ENCODE measurements around the gene SPAAR. TPM values are rescaled to one million over a fixed set of nuclear protein-coding genes. Genes with fewer than 3 reads are reported as not detected.

SPAAR gene
- total and polyA plus RNA-seq, 9 of the 15 experiments (the other 6 are each of a cell fraction or from before 2014, with no cell fraction given), result not detected

GRCh38 chr9:35945341-35946018 lies 36.2 kb downstream of the SPAAR start (continued):
- TF ChIP-seq, protein P1, sequence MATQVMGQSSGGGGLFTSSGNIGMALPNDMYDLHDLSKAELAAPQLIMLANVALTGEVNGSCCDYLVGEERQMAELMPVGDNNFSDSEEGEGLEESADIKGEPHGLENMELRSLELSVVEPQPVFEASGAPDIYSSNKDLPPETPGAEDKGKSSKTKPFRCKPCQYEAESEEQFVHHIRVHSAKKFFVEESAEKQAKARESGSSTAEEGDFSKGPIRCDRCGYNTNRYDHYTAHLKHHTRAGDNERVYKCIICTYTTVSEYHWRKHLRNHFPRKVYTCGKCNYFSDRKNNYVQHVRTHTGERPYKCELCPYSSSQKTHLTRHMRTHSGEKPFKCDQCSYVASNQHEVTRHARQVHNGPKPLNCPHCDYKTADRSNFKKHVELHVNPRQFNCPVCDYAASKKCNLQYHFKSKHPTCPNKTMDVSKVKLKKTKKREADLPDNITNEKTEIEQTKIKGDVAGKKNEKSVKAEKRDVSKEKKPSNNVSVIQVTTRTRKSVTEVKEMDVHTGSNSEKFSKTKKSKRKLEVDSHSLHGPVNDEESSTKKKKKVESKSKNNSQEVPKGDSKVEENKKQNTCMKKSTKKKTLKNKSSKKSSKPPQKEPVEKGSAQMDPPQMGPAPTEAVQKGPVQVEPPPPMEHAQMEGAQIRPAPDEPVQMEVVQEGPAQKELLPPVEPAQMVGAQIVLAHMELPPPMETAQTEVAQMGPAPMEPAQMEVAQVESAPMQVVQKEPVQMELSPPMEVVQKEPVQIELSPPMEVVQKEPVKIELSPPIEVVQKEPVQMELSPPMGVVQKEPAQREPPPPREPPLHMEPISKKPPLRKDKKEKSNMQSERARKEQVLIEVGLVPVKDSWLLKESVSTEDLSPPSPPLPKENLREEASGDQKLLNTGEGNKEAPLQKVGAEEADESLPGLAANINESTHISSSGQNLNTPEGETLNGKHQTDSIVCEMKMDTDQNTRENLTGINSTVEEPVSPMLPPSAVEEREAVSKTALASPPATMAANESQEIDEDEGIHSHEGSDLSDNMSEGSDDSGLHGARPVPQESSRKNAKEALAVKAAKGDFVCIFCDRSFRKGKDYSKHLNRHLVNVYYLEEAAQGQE (IDR thresholded peaks at IDR 0.05; ENCODE audit: borderline replicate concordance), result peak; percentile 77
- TF ChIP-seq, protein P1 (CRISPR knock-in tag; IDR thresholded peaks at IDR 0.05; ENCODE audit: low read depth), result no peak
- TF ChIP-seq, protein P2, sequence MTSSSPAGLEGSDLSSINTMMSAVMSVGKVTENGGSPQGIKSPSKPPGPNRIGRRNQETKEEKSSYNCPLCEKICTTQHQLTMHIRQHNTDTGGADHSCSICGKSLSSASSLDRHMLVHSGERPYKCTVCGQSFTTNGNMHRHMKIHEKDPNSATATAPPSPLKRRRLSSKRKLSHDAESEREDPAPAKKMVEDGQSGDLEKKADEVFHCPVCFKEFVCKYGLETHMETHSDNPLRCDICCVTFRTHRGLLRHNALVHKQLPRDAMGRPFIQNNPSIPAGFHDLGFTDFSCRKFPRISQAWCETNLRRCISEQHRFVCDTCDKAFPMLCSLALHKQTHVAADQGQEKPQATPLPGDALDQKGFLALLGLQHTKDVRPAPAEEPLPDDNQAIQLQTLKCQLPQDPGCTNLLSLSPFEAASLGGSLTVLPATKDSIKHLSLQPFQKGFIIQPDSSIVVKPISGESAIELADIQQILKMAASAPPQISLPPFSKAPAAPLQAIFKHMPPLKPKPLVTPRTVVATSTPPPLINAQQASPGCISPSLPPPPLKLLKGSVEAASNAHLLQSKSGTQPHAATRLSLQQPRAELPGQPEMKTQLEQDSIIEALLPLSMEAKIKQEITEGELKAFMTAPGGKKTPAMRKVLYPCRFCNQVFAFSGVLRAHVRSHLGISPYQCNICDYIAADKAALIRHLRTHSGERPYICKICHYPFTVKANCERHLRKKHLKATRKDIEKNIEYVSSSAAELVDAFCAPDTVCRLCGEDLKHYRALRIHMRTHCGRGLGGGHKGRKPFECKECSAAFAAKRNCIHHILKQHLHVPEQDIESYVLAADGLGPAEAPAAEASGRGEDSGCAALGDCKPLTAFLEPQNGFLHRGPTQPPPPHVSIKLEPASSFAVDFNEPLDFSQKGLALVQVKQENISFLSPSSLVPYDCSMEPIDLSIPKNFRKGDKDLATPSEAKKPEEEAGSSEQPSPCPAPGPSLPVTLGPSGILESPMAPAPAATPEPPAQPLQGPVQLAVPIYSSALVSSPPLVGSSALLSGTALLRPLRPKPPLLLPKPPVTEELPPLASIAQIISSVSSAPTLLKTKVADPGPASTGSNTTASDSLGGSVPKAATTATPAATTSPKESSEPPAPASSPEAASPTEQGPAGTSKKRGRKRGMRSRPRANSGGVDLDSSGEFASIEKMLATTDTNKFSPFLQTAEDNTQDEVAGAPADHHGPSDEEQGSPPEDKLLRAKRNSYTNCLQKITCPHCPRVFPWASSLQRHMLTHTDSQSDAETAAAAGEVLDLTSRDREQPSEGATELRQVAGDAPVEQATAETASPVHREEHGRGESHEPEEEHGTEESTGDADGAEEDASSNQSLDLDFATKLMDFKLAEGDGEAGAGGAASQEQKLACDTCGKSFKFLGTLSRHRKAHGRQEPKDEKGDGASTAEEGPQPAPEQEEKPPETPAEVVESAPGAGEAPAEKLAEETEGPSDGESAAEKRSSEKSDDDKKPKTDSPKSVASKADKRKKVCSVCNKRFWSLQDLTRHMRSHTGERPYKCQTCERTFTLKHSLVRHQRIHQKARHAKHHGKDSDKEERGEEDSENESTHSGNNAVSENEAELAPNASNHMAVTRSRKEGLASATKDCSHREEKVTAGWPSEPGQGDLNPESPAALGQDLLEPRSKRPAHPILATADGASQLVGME (CRISPR knock-in tag; IDR thresholded peaks at IDR 0.05), result no peak
- TF ChIP-seq, protein P3, sequence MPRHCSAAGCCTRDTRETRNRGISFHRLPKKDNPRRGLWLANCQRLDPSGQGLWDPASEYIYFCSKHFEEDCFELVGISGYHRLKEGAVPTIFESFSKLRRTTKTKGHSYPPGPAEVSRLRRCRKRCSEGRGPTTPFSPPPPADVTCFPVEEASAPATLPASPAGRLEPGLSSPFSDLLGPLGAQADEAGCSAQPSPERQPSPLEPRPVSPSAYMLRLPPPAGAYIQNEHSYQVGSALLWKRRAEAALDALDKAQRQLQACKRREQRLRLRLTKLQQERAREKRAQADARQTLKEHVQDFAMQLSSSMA (CRISPR knock-in tag; IDR thresholded peaks at IDR 0.05), result no peak

All from K562 (cell line).